ENCODE data around the gene NCAPG2. TPM values are rescaled to one million over a fixed set of nuclear protein-coding genes. Genes with fewer than 3 reads are reported as not detected.
"Not testable (repeated sequence)": the region's sequence is repeated elsewhere in the genome, so short reads cannot be mapped to it uniquely, and the experiment has no call there.

NCAPG2 gene
- total and polyA plus RNA-seq, 9 donors, result 3.2 to 9.3 (median 5.1) TPM

GRCh38 chr7:158680754-158681153 lies 23.9 kb downstream of the NCAPG2 start:
- H3K27me3 ChIP-seq, result no peaks in the 10 kb centered on the region
- 57 to 65% (median 62%) methylated on average over 3 of the region's 3 CpGs for WGBS, 3 donors
- H3K9me3 ChIP-seq, result no peaks in the 10 kb centered on the region
- intact Hi-C loops (cut with DNase I), result no loop called here
- H3K4me1 ChIP-seq (ENCODE audit: insufficient read depth), result no peaks in the 10 kb centered on the region
- no peaks in the 10 kb centered on the region for H3K36me3 ChIP-seq
- H3K4me3 ChIP-seq, result no peak overlapping the region
- H3K27ac ChIP-seq, result no peak overlapping the region
- TF ChIP-seq POLR2A (IDR thresholded peaks at IDR 0.05), result no peak
- TF ChIP-seq EP300 (IDR thresholded peaks at IDR 0.05), result no peak
- TF ChIP-seq CTCF (IDR thresholded peaks at IDR 0.05), result no peak
- no peak for DNase-seq

GRCh38 chr7:158676906-158677305 lies 27.7 kb downstream of the NCAPG2 start:
- TF ChIP-seq CTCF (IDR thresholded peaks at IDR 0.05) (no peak), EP300 (IDR thresholded peaks at IDR 0.05) (no peak), POLR2A (IDR thresholded peaks at IDR 0.05) (no peak)
- 86 to 89% (median 88%) methylated on average over 3 of the region's 3 CpGs for WGBS, 3 donors
- Histone ChIP-seq H3K36me3 (no peaks in the 10 kb centered on the region), H3K4me1 (ENCODE audit: insufficient read depth) (no peaks in the 10 kb centered on the region), H3K9me3 (no peaks in the 10 kb centered on the region), H3K27me3 (no peaks in the 10 kb centered on the region), H3K4me3 (no peak overlapping the region), H3K27ac (no peak overlapping the region)
- no peak for DNase-seq
- intact Hi-C loops (cut with DNase I), result no loop called here

- Histone ChIP-seq H3K27me3 (no peaks in the 10 kb centered on the region), H3K9me3 (no peaks in the 10 kb centered on the region), H3K4me1 (ENCODE audit: insufficient read depth) (no peaks in the 10 kb centered on the region), H3K4me3 (no peak overlapping the region), H3K27ac (no peak overlapping the region), H3K36me3 (no peaks in the 10 kb centered on the region)
- 65 to 80% (median 68%) methylated on average over 7 of the region's 7 CpGs for WGBS, 3 donors
- intact Hi-C loops (cut with DNase I), result no loop called here
- TF ChIP-seq CTCF (IDR thresholded peaks at IDR 0.05) (no peak), POLR2A (IDR thresholded peaks at IDR 0.05) (no peak), EP300 (IDR thresholded peaks at IDR 0.05) (no peak)
- no peak for DNase-seq
These were observed 28.3 kb downstream of the NCAPG2 start for GRCh38 chr7:158676171-158676840.

GRCh38 chr7:158672975-158673374 lies 31.6 kb downstream of the NCAPG2 start:
- TF ChIP-seq POLR2A (IDR thresholded peaks at IDR 0.05) (no peak), CTCF (IDR thresholded peaks at IDR 0.05) (no peak), EP300 (IDR thresholded peaks at IDR 0.05) (no peak)
- H3K36me3 ChIP-seq, result no peaks in the 10 kb centered on the region
- no peaks in the 10 kb centered on the region for H3K9me3 ChIP-seq
- no peaks in the 10 kb centered on the region for H3K27me3 ChIP-seq
- H3K4me1 ChIP-seq (ENCODE audit: insufficient read depth), result no peaks in the 10 kb centered on the region
- WGBS, 3 donors, result 70 to 88% (median 71%) methylated on average over 4 of the region's 4 CpGs
- intact Hi-C loops (cut with DNase I), result no loop called here
- H3K4me3 ChIP-seq, result no peak overlapping the region
- no peak overlapping the region for H3K27ac ChIP-seq
- no peak for DNase-seq

- H3K4me3 ChIP-seq; H3K27ac ChIP-seq; H3K27me3 ChIP-seq; intact Hi-C loops (cut with DNase I); DNase-seq; H3K9me3 ChIP-seq; H3K4me1 ChIP-seq (ENCODE audit: insufficient read depth); H3K36me3 ChIP-seq: not testable (repeated sequence)
- 90 to 98% (median 92%) methylated on average over 7 to 8 of the region's 8 CpGs for WGBS, 3 donors
These were observed 36.5 kb downstream of the NCAPG2 start for GRCh38 chr7:158668086-158668485.

- WGBS, 3 donors, result 90 to 96% (median 94%) methylated on average over 17 to 21 of the region's 24 CpGs
- H3K36me3 ChIP-seq; intact Hi-C loops (cut with DNase I); H3K4me3 ChIP-seq; H3K9me3 ChIP-seq; H3K4me1 ChIP-seq (ENCODE audit: insufficient read depth); H3K27ac ChIP-seq; H3K27me3 ChIP-seq; DNase-seq: not testable (repeated sequence)
These were observed 37.5 kb downstream of the NCAPG2 start for GRCh38 chr7:158666966-158667678.
